GM12873 (cell line): ENCODE results near the gene FBXO21.
A peak's percentile ranks its signal among the peaks of the same experiment; 100 is the strongest.

ENCODE experiments used
- CTCF ChIP-seq: IDR thresholded peaks from 2 replicates; pipeline ENCODE4 v1.5.1; 2012; ENCODE audit warnings: low read depth, mild to moderate bottlenecking, moderate library complexity, low read length, control low read depth; ENCODE audit not compliant: insufficient read depth; ENCODE audit errors: missing control alignments

The FBXO21 gene

GRCh38 chr12:117212563-117213190 is 22.4 kb upstream of the FBXO21 start:
- TF ChIP-seq CTCF: peak; percentile 89

GRCh38 chr12:117210266-117210918 is 20.1 kb upstream of the FBXO21 start:
- no peak for TF ChIP-seq CTCF

GRCh38 chr12:117209626-117210025 is 19.4 kb upstream of the FBXO21 start:
- no peak for TF ChIP-seq CTCF

GRCh38 chr12:117208811-117209455 is 18.7 kb upstream of the FBXO21 start:
- no peak for TF ChIP-seq CTCF

GRCh38 chr12:117208206-117208605 is 17.9 kb upstream of the FBXO21 start:
- no peak for TF ChIP-seq CTCF

GRCh38 chr12:117207675-117208074 is 17.4 kb upstream of the FBXO21 start:
- no peak for TF ChIP-seq CTCF

- TF ChIP-seq CTCF: no peak
Measured at GRCh38 chr12:117202556-117202955, 12.3 kb upstream of the FBXO21 start.
